ENCODE measurements around the gene INPP5D. TPM values are rescaled to one million over a fixed set of nuclear protein-coding genes. Genes with fewer than 3 reads are reported as not detected.

INPP5D gene
- total RNA-seq, 4 donors from 2014 or later = 7.8 to 40.4 (median 26.1) TPM

DNA sequence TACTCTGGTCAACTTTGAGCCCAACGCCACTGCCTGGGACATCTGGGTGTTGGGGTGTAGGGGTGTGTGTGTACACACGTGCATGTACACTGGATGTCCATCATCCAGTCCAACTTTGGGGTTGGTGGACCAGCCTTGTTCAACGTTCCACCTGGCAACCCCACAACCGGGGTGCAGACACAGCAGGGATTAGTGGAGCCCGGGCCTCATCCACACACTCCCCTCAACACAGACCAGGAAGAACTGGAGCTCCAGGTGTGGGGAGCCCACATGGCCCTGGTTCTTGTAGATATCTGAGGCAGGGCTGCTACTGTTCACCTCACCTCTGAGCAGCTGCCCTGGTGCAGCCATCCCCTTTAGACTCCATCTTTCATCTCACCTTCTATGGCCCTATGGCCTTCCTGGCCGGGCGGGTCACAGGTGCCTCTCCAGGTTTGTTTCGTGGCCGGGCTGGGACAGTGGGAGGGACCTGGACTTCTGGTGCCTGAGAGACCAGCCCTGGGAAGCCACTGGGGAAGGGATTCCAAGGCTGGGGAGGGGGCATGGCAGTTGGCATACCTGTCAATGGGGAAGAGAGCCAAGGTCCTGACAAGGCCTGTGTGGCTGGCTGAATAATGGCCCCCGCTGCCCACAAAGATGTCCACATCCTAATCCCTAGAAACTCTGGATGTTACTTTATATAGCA is 20.2 kb upstream of the INPP5D start:
- no peaks in the 10 kb centered on the region for H3K9me3 ChIP-seq
- 94 to 100% methylated on average over 1 to 10 of the region's 10 CpGs for WGBS, 2 donors (ENCODE audit: low coverage in 1 of 2)
- intact Hi-C loops (cut with DNase I; ENCODE audit: low total_unique reads) = no loop called here
- no peak for DNase-seq
- no peak overlapping the region for H3K4me3 ChIP-seq
- no peaks in the 10 kb centered on the region for H3K4me1 ChIP-seq
- no peaks in the 10 kb centered on the region for H3K36me3 ChIP-seq
- no peak overlapping the region for H3K27ac ChIP-seq
- TF ChIP-seq, protein P1, sequence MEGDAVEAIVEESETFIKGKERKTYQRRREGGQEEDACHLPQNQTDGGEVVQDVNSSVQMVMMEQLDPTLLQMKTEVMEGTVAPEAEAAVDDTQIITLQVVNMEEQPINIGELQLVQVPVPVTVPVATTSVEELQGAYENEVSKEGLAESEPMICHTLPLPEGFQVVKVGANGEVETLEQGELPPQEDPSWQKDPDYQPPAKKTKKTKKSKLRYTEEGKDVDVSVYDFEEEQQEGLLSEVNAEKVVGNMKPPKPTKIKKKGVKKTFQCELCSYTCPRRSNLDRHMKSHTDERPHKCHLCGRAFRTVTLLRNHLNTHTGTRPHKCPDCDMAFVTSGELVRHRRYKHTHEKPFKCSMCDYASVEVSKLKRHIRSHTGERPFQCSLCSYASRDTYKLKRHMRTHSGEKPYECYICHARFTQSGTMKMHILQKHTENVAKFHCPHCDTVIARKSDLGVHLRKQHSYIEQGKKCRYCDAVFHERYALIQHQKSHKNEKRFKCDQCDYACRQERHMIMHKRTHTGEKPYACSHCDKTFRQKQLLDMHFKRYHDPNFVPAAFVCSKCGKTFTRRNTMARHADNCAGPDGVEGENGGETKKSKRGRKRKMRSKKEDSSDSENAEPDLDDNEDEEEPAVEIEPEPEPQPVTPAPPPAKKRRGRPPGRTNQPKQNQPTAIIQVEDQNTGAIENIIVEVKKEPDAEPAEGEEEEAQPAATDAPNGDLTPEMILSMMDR (IDR thresholded peaks at IDR 0.05) = no peak
- TF ChIP-seq POLR2A (IDR thresholded peaks at IDR 0.05) = no peak
- no peak for TF ChIP-seq EP300 (IDR thresholded peaks at IDR 0.05; ENCODE audit: low read depth)
- TF ChIP-seq POLR2AphosphoS5 (IDR thresholded peaks at IDR 0.05) = no peak
- in situ Hi-C loops (cut with MboI; ENCODE audit: low pct_ligation_motif_present in 1 of 4, low pct_unique_long_range_greater_than_20kb in 1 of 4, low sequenced_read_pairs in 3 of 4) = loop anchor here in 1 of 4 donors (25.0 kb wide), 1 partner anchor 178 kb away; the partner anchor contains the start of gene SNORC
- H3K27me3 ChIP-seq = no peaks in the 10 kb centered on the region

DNA sequence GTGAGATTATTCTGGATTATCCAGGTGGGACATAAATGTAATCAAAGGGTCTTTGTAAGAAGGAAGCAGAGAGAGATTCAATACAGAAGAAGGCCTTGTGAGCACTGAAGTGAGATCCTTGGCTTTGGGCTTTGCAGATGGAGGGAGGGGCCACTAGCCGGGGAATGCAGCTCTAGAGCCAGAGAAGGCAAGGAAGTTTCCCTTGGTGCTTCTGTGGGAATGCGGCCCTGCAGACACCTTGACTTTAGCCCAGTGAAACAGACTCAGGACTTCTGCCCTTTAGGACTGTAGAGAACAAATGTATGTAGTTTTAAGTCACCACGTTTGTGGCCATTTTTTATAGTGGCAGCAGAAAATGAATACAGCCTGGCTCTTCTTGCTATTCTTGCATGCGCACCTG is 19.6 kb upstream of the INPP5D start:
- Histone ChIP-seq H3K27ac (no peak overlapping the region), H3K9me3 (no peaks in the 10 kb centered on the region), H3K4me1 (no peaks in the 10 kb centered on the region), H3K27me3 (no peaks in the 10 kb centered on the region), H3K36me3 (no peaks in the 10 kb centered on the region), H3K4me3 (no peak overlapping the region)
- intact Hi-C loops (cut with DNase I; ENCODE audit: low total_unique reads) = no loop called here
- in situ Hi-C loops (cut with MboI; ENCODE audit: low pct_ligation_motif_present in 1 of 4, low pct_unique_long_range_greater_than_20kb in 1 of 4, low sequenced_read_pairs in 3 of 4) = loop anchor here in 1 of 4 donors (25.0 kb wide), 1 partner anchor 178 kb away; the partner anchor contains the start of gene SNORC
- TF ChIP-seq, protein P1 (IDR thresholded peaks at IDR 0.05) = no peak
- TF ChIP-seq POLR2A (IDR thresholded peaks at IDR 0.05) = no peak
- TF ChIP-seq EP300 (IDR thresholded peaks at IDR 0.05; ENCODE audit: low read depth) = no peak
- no peak for TF ChIP-seq POLR2AphosphoS5 (IDR thresholded peaks at IDR 0.05)
- no peak for DNase-seq
- WGBS, 2 donors (ENCODE audit: low coverage in 1 of 2) = 85 to 92% methylated on average over 4 of the region's 4 CpGs

DNA sequence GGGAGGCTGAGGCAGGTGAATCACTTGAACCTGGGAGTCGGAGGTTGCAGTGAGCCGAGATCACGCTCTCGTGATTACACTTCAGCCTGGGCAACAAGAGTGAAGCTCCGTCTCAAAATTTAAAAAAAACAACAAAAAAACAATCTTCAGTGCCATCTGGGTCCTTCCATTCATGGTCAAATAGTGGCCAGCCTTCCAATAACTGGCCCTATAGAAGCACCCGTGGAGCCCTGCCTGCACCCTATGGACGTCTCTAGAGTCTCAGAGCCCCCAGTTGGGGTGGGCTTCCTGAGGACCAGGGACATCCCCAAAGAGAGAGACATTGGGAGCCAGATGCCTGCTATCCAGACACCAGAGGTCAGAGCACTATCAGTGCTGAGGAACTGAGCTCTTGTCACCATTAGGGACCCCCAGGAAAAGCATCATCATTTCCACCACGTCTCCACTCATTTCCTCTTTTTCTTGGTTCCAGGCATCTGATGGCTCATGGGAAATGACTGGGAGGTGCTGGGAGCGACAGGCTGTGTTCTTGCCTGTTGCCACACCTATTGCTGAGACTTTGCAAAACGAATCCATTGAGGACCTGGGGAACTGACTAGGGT is 18.3 kb upstream of the INPP5D start:
- no peak overlapping the region for H3K27ac ChIP-seq
- no peaks in the 10 kb centered on the region for H3K4me1 ChIP-seq
- H3K27me3 ChIP-seq = no peaks in the 10 kb centered on the region
- in situ Hi-C loops (cut with MboI; ENCODE audit: low pct_ligation_motif_present in 1 of 4, low pct_unique_long_range_greater_than_20kb in 1 of 4, low sequenced_read_pairs in 3 of 4) (loop anchor here in 1 of 4 donors (25.0 kb wide), 1 partner anchor 180 kb away; the partner anchor contains the start of gene SNORC), intact Hi-C loops (cut with DNase I; ENCODE audit: low total_unique reads) (no loop called here)
- no peak overlapping the region for H3K4me3 ChIP-seq
- H3K9me3 ChIP-seq = no peaks in the 10 kb centered on the region
- DNase-seq = no peak
- no peak for TF ChIP-seq POLR2AphosphoS5 (IDR thresholded peaks at IDR 0.05)
- no peak for TF ChIP-seq POLR2A (IDR thresholded peaks at IDR 0.05)
- no peak for TF ChIP-seq EP300 (IDR thresholded peaks at IDR 0.05; ENCODE audit: low read depth)
- TF ChIP-seq, protein P1 (IDR thresholded peaks at IDR 0.05) = no peak
- WGBS, 2 donors (ENCODE audit: low coverage in 1 of 2) = 81 to 100% methylated on average over 5 to 10 of the region's 10 CpGs
- H3K36me3 ChIP-seq = no peaks in the 10 kb centered on the region

DNA sequence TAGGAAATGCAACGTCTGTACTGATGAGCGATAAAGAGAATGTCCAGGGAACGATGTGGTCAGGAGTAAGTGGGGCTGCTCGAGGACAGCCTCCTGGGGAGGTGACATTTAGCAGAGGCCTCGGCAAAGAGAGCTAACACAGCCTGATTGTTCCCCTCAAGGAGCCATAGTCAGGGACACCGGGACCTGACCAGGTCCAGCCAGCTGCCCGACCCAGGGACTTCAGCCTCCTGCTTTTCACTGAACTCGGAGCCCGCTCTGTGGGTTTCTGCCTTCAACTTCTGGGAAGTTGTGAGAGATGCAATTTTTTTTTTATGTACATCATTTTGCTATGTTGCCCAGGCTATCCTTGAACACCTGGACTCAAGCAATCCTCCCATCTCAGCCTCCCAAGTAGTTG is 17.6 kb upstream of the INPP5D start:
- 82 to 87% methylated on average over 9 of the region's 9 CpGs for WGBS, 2 donors (ENCODE audit: low coverage in 1 of 2)
- H3K4me3 ChIP-seq = no peak overlapping the region
- intact Hi-C loops (cut with DNase I; ENCODE audit: low total_unique reads) = no loop called here
- no peaks in the 10 kb centered on the region for H3K4me1 ChIP-seq
- H3K27ac ChIP-seq = no peak overlapping the region
- H3K9me3 ChIP-seq = no peaks in the 10 kb centered on the region
- no peak for DNase-seq
- in situ Hi-C loops (cut with MboI; ENCODE audit: low pct_ligation_motif_present in 1 of 4, low pct_unique_long_range_greater_than_20kb in 1 of 4, low sequenced_read_pairs in 3 of 4) = loop anchor here in 1 of 4 donors (25.0 kb wide), 1 partner anchor 180 kb away; the partner anchor contains the start of gene SNORC
- no peaks in the 10 kb centered on the region for H3K27me3 ChIP-seq
- no peak for TF ChIP-seq EP300 (IDR thresholded peaks at IDR 0.05; ENCODE audit: low read depth)
- no peak for TF ChIP-seq POLR2AphosphoS5 (IDR thresholded peaks at IDR 0.05)
- TF ChIP-seq, protein P1 (IDR thresholded peaks at IDR 0.05) = no peak
- no peak for TF ChIP-seq POLR2A (IDR thresholded peaks at IDR 0.05)
- H3K36me3 ChIP-seq = no peaks in the 10 kb centered on the region

All from transverse colon (tissue), 4 donors.